RWPE1 (cell line): ENCODE results near the gene SLC22A4.

Source experiments
- CTCF ChIA-PET: fragments of 350-600 bp; sonication (Branson Sonifier 250); formaldehyde crosslinking; extraction: SDS; loops from one replicate; lab custom pipeline; 2021; lab: Yijun Ruan, JAX
- POLR2A ChIA-PET: fragments of 400-600 bp; formaldehyde crosslinking; extraction: SDS; loops from one replicate; lab custom pipeline; 2020; ENCODE audit warnings: antibody characterized with exemption; ENCODE audit not compliant: low non-redundant PET; lab: Yijun Ruan, JAX
- DNase-seq: peaks from one replicate; pipeline ENCODE4 v3.0.0; 2012; ENCODE audit warnings: low spot score
- H3K27ac ChIP-seq: fragments of 450-650 bp; 2 replicates; pipeline ENCODE4 v1.5.1; 2017
- TF ChIP-seq, protein P1 (sequence below): fragments of 450-650 bp; conservative IDR thresholded peaks from 2 replicates; pipeline ENCODE4 v1.5.1; 2017; ENCODE audit warnings: low read depth, mild to moderate bottlenecking

Gene SLC22A4

DNA sequence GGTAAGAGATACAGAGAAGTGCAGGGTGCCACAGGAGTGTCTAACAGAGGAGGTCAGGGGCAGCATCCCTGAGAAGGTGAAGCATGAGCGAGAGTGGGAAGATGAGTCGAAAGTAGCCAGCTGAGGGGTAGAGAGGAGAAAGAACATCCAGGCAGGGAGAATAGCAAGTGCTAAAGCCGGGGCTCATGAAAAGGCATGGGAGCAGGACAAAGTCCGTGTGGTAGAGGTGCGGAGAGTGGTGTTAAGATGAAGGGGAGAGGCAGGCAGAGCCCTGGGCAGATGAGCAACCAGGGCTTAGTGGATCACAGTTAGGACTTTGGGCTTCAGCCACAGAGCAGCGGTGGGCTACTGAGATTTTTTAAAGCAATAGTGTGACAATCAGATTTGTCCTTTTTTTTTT is 85.9 kb downstream of the SLC22A4 start:
- no peak overlapping the region for H3K27ac ChIP-seq
- POLR2A ChIA-PET = no interaction called here
- CTCF ChIA-PET = no interaction called here
- TF ChIP-seq, protein P1, sequence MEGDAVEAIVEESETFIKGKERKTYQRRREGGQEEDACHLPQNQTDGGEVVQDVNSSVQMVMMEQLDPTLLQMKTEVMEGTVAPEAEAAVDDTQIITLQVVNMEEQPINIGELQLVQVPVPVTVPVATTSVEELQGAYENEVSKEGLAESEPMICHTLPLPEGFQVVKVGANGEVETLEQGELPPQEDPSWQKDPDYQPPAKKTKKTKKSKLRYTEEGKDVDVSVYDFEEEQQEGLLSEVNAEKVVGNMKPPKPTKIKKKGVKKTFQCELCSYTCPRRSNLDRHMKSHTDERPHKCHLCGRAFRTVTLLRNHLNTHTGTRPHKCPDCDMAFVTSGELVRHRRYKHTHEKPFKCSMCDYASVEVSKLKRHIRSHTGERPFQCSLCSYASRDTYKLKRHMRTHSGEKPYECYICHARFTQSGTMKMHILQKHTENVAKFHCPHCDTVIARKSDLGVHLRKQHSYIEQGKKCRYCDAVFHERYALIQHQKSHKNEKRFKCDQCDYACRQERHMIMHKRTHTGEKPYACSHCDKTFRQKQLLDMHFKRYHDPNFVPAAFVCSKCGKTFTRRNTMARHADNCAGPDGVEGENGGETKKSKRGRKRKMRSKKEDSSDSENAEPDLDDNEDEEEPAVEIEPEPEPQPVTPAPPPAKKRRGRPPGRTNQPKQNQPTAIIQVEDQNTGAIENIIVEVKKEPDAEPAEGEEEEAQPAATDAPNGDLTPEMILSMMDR = no peak
- DNase-seq = no peak

DNA sequence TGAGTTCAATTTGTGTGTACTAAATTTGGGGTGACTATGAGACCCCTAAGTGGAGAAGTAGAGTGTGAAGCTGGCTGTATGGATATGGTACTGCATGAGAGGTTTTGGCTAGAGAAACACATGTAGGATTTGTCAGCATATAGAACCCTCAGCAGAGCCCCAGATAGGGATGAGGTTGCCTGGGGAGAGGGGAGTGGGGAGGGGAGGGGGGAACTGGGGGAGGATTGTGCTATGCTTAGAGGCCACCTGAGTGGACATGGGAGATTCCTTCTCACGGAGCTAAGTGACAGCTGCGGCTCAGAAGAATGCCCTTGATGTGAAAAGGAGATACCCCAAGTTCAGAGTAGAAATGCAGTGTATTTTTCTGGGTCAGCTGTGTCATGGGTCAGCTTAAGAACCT is 86.5 kb downstream of the SLC22A4 start:
- ChIA-PET CTCF (interaction anchor here (0.7 to 1.0 kb wide), 2 partner anchors 120 to 375 kb away, joined by 3 to 4 read pairs; no protein-coding TSS in a partner anchor), POLR2A (no interaction called here)
- H3K27ac ChIP-seq = peak overlapping the region; percentile 26; the same call in 1 of the 2 replicates
- TF ChIP-seq, protein P1 = no peak
- DNase-seq = no peak

- TF ChIP-seq, protein P1 = no peak
- ChIA-PET POLR2A (no interaction called here), CTCF (interaction anchor here (0.6 to 1.2 kb wide), 3 partner anchors 119 to 682 kb away, joined by 3 to 5 read pairs (median 4); no protein-coding TSS in a partner anchor)
- no peak for DNase-seq
- no peak overlapping the region for H3K27ac ChIP-seq
Measured at GRCh38 chr5:132381614-132382013, 87.4 kb downstream of the SLC22A4 start.

DNA sequence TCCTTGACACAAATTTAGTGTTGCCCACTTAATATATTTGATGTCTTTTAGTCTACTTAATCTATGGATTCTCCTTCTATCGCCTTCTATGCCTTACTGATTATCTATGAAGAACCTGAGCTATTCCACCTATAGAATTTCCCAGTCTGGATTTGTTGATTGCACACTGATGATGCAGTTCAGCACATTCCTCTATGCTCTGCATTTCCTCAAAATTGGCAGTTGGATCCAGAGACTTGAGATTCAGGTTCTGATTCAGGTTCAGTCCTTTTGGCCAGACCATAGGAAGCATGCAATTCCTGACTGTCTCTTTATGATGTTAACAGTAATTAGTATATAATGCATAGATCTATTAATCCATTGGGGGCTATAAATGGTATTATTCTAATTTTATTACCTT is 89.1 kb downstream of the SLC22A4 start:
- CTCF ChIA-PET = interaction anchor here (0.7 to 0.9 kb wide), 2 partner anchors 37 to 145 kb away, joined by 3 to 4 read pairs; no protein-coding TSS in a partner anchor
- TF ChIP-seq, protein P1 = no peak
- H3K27ac ChIP-seq = no peak overlapping the region
- POLR2A ChIA-PET = no interaction called here
- DNase-seq = no peak

DNA sequence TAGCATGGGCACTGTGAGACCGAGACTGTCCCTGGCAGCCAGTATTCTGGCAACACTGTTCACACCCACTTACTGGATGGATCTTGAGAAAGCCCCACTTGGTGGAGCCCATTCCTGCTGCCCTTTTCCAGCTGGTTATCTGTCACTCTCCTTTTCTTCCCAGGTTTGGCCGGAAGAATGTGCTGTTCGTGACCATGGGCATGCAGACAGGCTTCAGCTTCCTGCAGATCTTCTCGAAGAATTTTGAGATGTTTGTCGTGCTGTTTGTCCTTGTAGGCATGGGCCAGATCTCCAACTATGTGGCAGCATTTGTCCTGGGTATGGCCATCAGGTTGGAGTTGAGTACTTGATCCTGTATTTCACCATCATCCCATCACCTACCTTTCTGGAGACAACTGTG is 89.8 kb downstream of the SLC22A4 start:
- TF ChIP-seq, protein P1 = no peak
- H3K27ac ChIP-seq = peak overlapping the region; percentile 7; the same call in 1 of the 2 replicates
- CTCF ChIA-PET = interaction anchor here (0.6 to 0.8 kb wide), 2 partner anchors 109 to 499 kb away, joined by 3 to 4 read pairs; no protein-coding TSS in a partner anchor
- POLR2A ChIA-PET = no interaction called here
- no peak for DNase-seq

DNA sequence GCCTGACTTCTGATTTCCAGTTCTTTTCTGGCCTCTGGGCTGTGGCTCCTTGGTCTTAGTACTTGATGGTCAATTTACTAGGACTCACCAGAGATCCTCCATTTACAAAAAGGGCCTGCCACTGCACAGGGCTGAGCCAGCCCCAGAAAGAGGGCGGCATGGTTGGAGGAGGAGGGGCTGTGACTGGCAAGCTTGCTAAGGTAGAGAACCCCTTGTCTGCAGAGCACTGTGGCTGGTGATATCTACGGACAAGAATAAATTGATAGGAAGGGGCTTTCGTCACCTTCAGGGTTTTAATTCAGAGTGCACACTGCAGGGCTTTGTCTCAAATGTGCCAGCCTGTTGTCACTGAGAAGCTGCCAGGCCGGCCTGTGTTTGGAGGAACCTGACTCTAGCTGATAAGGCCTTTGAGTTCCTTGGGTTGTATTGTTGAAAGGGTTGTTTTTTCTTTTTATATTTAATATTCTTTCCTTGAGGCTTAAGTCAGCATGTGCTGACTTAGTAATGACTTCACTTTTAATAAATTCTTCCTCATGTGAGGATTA is 90.4 kb downstream of the SLC22A4 start:
- CTCF ChIA-PET = interaction anchor here (0.5 to 0.8 kb wide), 3 partner anchors 35 to 499 kb away, joined by 3 to 4 read pairs (median 3); no protein-coding TSS in a partner anchor
- TF ChIP-seq, protein P1 = no peak
- POLR2A ChIA-PET = no interaction called here
- DNase-seq = no peak
- peak overlapping the region; percentile 96; the same call in 1 of the 2 replicates for H3K27ac ChIP-seq
